HepG2 (cell line): ENCODE measurements around the gene TST.

Experiments used
- CHD2 ChIP-seq: IDR thresholded peaks from 2 replicates; pipeline ENCODE4 v1.6.1; 2011; ENCODE audit warnings: low read depth, low read length, improper control_type of control experiment
- CREB1 ChIP-seq, 2 experiments: fragments of 450-650 bp in 1 of 2; IDR thresholded peaks; 2 replicates each; pipeline ENCODE4 v1.6.1; 2016 to 2017; ENCODE audit warnings: control low read depth in 1 of 2, mild to moderate bottlenecking in 1 of 2, missing compliant biosample characterization in 1 of 2, missing genetic modification characterization in 1 of 2
- EP300 ChIP-seq, 3 experiments: sonication (generic) in 1 of 3; formaldehyde crosslinking in 1 of 3; IDR thresholded peaks; 2 replicates each; pipeline versions ENCODE4 v1.5.1 to v1.6.1; 2011 to 2020; ENCODE audit warnings: low read depth in 2 of 3, low read length in 2 of 3, borderline replicate concordance in 1 of 3, improper control_type of control experiment in 1 of 3, mild to moderate bottlenecking in 1 of 3, missing genetic modification reagents in 1 of 3, moderate library complexity in 1 of 3
- NFATC3 ChIP-seq: sonication (generic); formaldehyde crosslinking; IDR thresholded peaks from 2 replicates; pipeline ENCODE4 v1.5.1; 2020; ENCODE audit warnings: mild to moderate bottlenecking, missing genetic modification reagents
- NFE2L2 ChIP-seq: fragments of 150-350 bp; IDR thresholded peaks from 2 replicates; pipeline ENCODE4 v1.6.1; 2014; ENCODE audit warnings: low read length
- TAF1 ChIP-seq: sonication (generic); formaldehyde crosslinking; IDR thresholded peaks from 2 replicates; pipeline ENCODE4 v1.4.0; 2020; ENCODE audit warnings: missing genetic modification reagents
- TEAD2 ChIP-seq: sonication (generic); formaldehyde crosslinking; IDR thresholded peaks from 2 replicates; pipeline ENCODE4 v1.9.0; 2021; ENCODE audit warnings: missing genetic modification reagents
- ZFP37 ChIP-seq: sonication (generic); formaldehyde crosslinking; IDR thresholded peaks from 2 replicates; pipeline ENCODE4 v1.4.0; 2020; ENCODE audit warnings: missing genetic modification reagents, borderline replicate concordance
- TF ChIP-seq, protein P1 (sequence below): sonication (generic); formaldehyde crosslinking; IDR thresholded peaks from 2 replicates; pipeline ENCODE4 v1.5.1; 2020; ENCODE audit warnings: missing genetic modification reagents, mild to moderate bottlenecking, borderline replicate concordance
- TF ChIP-seq, protein P2 (sequence below): IDR thresholded peaks from 2 replicates; pipeline ENCODE4 v1.6.1; 2016; ENCODE audit warnings: low read depth, control low read depth
- TF ChIP-seq, protein P3 (sequence below): sonication (generic); formaldehyde crosslinking; conservative IDR thresholded peaks from 2 replicates; pipeline ENCODE4 v1.8.0; 2022; ENCODE audit warnings: low read depth, missing genetic modification reagents

GRCh38 chr22:37046589-37046988 lies 27.3 kb upstream of the TST start:
- TF ChIP-seq, protein P1, sequence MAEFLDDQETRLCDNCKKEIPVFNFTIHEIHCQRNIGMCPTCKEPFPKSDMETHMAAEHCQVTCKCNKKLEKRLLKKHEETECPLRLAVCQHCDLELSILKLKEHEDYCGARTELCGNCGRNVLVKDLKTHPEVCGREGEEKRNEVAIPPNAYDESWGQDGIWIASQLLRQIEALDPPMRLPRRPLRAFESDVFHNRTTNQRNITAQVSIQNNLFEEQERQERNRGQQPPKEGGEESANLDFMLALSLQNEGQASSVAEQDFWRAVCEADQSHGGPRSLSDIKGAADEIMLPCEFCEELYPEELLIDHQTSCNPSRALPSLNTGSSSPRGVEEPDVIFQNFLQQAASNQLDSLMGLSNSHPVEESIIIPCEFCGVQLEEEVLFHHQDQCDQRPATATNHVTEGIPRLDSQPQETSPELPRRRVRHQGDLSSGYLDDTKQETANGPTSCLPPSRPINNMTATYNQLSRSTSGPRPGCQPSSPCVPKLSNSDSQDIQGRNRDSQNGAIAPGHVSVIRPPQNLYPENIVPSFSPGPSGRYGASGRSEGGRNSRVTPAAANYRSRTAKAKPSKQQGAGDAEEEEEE (CRISPR knock-in tag): no peak
- TF ChIP-seq EP300 (IDR thresholded peaks at IDR 0.05; ENCODE audit: low read depth in 2 of 2, low read length in 2 of 2) (no peak), EP300 (CRISPR knock-in tag; IDR thresholded peaks at IDR 0.05; ENCODE audit: borderline replicate concordance) (no peak), TAF1 (CRISPR knock-in tag) (no peak), CHD2 (no peak), NFE2L2 (no peak), ZFP37 (CRISPR knock-in tag) (no peak), NFATC3 (CRISPR knock-in tag) (no peak), CREB1 (IDR thresholded peaks at IDR 0.05) (no peak), CREB1 (CRISPR knock-in tag; IDR thresholded peaks at IDR 0.05) (no peak), TEAD2 (CRISPR knock-in tag) (no peak)
- TF ChIP-seq, protein P2, sequence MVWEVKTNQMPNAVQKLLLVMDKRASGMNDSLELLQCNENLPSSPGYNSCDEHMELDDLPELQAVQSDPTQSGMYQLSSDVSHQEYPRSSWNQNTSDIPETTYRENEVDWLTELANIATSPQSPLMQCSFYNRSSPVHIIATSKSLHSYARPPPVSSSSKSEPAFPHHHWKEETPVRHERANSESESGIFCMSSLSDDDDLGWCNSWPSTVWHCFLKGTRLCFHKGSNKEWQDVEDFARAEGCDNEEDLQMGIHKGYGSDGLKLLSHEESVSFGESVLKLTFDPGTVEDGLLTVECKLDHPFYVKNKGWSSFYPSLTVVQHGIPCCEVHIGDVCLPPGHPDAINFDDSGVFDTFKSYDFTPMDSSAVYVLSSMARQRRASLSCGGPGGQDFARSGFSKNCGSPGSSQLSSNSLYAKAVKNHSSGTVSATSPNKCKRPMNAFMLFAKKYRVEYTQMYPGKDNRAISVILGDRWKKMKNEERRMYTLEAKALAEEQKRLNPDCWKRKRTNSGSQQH: no peak
- TF ChIP-seq, protein P3, sequence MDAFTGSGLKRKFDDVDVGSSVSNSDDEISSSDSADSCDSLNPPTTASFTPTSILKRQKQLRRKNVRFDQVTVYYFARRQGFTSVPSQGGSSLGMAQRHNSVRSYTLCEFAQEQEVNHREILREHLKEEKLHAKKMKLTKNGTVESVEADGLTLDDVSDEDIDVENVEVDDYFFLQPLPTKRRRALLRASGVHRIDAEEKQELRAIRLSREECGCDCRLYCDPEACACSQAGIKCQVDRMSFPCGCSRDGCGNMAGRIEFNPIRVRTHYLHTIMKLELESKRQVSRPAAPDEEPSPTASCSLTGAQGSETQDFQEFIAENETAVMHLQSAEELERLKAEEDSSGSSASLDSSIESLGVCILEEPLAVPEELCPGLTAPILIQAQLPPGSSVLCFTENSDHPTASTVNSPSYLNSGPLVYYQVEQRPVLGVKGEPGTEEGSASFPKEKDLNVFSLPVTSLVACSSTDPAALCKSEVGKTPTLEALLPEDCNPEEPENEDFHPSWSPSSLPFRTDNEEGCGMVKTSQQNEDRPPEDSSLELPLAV (CRISPR knock-in tag): no peak
